Measurements from ENCODE around the gene MYCBPAP. TPM values are rescaled to one million over a fixed set of nuclear protein-coding genes. Genes with fewer than 3 reads are reported as not detected.
A peak's percentile ranks its signal among the peaks of the same experiment; 100 is the strongest.

Gene MYCBPAP
- polyA plus RNA-seq, 6 donors from 2014 or later, result 0.14 to 0.75 (median 0.47) TPM; not detected in 3

DNA sequence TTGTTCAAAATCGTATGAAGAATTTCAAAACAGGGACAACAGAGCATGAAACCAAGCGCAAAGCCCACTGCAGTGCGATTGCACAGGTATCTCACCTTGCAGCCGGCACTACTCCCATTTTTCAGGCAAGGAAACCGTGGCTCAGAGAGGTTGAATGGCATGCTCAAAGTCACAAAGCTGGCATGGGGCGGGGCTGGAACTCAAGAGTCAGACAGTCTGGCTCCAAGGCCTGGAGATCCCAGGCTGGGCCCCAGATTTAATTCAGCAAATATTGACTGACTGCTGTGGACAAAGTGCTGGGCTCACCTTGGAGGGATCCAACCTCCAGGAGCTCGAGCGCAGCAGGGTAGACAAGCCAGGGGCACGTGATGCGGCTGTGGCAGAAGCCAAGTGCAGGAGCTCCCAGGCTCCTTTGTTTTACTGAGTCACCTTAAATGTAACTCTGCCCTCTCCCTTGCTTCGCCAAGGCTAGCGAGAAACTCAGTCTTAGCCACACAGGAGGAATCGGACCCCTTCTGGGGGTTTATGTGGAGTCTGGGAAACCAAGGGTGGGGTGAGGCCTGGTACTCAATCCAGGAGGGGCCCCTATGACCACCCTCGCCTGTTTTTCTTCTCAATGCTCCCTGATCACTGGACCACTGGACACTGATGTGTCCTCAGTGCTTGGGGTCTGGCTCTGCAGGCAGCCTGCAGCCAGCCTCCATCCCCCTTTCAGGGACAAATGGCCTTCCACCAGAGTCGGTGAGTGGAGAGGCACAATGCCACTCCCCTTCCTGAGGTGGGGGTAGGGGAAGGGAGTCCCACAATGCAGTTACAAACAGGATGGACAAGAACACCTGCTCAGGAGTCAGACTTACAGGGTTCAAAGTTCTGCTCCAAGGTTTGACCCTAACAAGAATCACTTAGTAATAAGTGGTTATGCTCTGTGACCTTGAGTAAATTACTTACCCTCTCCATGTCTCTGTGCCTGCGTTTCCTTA, 34.8 kb downstream of the MYCBPAP start:
- no peaks in the 10 kb centered on the region for H3K9me3 Mint-ChIP-seq
- ATAC-seq (ENCODE audit: low read depth in 2 of 2) (no peak), DNase-seq (no peak)
- H3K4me3 Mint-ChIP-seq, result peak overlapping the region in 7 of 8 donors; percentile 83 to 94 (median 85)
- H3K27me3 Mint-ChIP-seq, result peaks cover 0 to 30% (median 18%) of the 10 kb centered on the region in 3 donors
- H3K4me1 Mint-ChIP-seq, result peaks cover 20 to 35% (median 25%) of the 10 kb centered on the region in 3 donors
- H3K27ac Mint-ChIP-seq, result peak overlapping the region in 1 of 6 donors; percentile 32
- H3K36me3 Mint-ChIP-seq, result peaks cover 0 to 3% of the 10 kb centered on the region in 2 donors

DNA sequence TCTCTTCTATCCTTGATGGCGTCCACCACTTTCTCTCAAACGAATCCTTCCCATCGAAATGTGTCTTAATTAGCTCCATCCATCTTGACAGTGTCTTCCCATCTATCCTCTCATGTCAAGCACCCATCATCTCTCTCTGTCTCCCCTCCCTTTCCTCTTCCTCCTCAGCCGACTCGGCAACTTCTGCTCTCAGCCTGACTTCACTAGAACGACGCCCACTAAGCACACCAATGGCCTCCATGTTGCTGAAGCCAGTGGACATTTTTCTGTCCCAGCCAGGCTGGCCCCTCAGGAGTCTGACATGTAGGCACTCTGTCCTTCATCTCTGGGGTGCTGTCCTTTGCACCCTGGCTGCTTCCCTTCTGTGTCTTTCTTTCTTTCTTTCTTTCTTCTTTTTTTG, 36.3 kb downstream of the MYCBPAP start:
- peaks cover 20 to 35% (median 25%) of the 10 kb centered on the region in 3 donors for H3K4me1 Mint-ChIP-seq
- H3K27me3 Mint-ChIP-seq, result peaks cover 0 to 30% (median 18%) of the 10 kb centered on the region in 3 donors
- ATAC-seq (ENCODE audit: low read depth in 2 of 2), result no peak
- H3K4me3 Mint-ChIP-seq, result peak overlapping the region in 3 of 8 donors; percentile 11 to 83 (median 37)
- no peaks in the 10 kb centered on the region for H3K9me3 Mint-ChIP-seq
- peak overlapping the region in 3 of 6 donors; percentile 16 to 89 (median 82) for H3K27ac Mint-ChIP-seq
- peaks cover 0 to 3% of the 10 kb centered on the region in 2 donors for H3K36me3 Mint-ChIP-seq
- no peak for DNase-seq

- H3K36me3 Mint-ChIP-seq, result peaks cover 0 to 3% of the 10 kb centered on the region in 2 donors
- peaks cover 20 to 35% (median 25%) of the 10 kb centered on the region in 3 donors for H3K4me1 Mint-ChIP-seq
- ATAC-seq (ENCODE audit: low read depth in 2 of 2), result no peak
- H3K27ac Mint-ChIP-seq, result peak overlapping the region in 1 of 6 donors; percentile 72
- DNase-seq, result no peak
- H3K9me3 Mint-ChIP-seq, result no peaks in the 10 kb centered on the region
- H3K27me3 Mint-ChIP-seq, result peaks cover 0 to 30% (median 18%) of the 10 kb centered on the region in 3 donors
- peak overlapping the region in 3 of 8 donors; percentile 30 to 85 (median 66) for H3K4me3 Mint-ChIP-seq
Observed at GRCh38 chr17:50545311-50545710, 37.1 kb downstream of the MYCBPAP start.

- ATAC-seq (ENCODE audit: low read depth in 2 of 2) (no peak), DNase-seq (no peak)
- Mint-ChIP-seq H3K27me3 (peaks cover 0 to 30% (median 18%) of the 10 kb centered on the region in 3 donors), H3K36me3 (peaks cover 0 to 3% of the 10 kb centered on the region in 2 donors), H3K9me3 (no peaks in the 10 kb centered on the region), H3K27ac (peak overlapping the region in 2 of 6 donors; percentile 20 to 24), H3K4me3 (peak overlapping the region; percentile 56 to 90 (median 78)), H3K4me1 (peaks cover 17 to 29% (median 22%) of the 10 kb centered on the region in 3 donors)
Observed at GRCh38 chr17:50546701-50547034, 38.4 kb downstream of the MYCBPAP start.

- peak within 1 kb of the TSS in 3 of 6 donors; percentile 24 to 85 (median 78) for H3K27ac Mint-ChIP-seq
- no peaks in the 10 kb centered on the region for H3K9me3 Mint-ChIP-seq
- DNase-seq (peak; percentile 84), ATAC-seq (ENCODE audit: low read depth in 2 of 2) (peak; percentile 73 to 78)
- H3K36me3 Mint-ChIP-seq, result peaks cover 0 to 3% of the 10 kb centered on the region in 2 donors
- H3K4me1 Mint-ChIP-seq, result peaks cover 16 to 27% (median 19%) of the 10 kb centered on the region in 3 donors
- H3K27me3 Mint-ChIP-seq, result peaks cover 0 to 30% (median 18%) of the 10 kb centered on the region in 3 donors
- peak within 1 kb of the TSS; percentile 67 to 90 (median 84) for H3K4me3 Mint-ChIP-seq
Observed at GRCh38 chr17:50547035-50547735, 38.9 kb downstream of the MYCBPAP start, which contains the start of gene SPATA20. Gene SPATA20, plus strand, starts transcription at chr17:50547174. Its CDS starts 35 bp downstream, at chr17:50547209.

DNA sequence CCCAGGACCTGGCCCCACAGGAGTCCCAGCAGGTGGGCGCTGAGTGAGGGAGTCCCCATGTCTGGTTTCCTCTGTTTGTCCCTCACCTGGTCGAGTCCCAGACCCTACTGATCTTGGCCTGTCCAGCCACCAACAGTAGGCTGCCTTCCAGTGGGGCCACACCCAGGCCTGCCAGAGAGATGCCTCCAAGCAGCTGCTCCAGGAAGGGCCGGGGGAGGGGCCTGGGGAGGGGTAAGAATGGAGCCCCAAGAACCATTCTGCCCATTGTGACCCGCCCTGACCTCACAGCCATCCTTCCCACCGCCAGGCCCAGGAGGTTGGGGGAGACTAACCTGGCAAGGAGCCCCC, 39.5 kb downstream of the MYCBPAP start:
- peak overlapping the region; percentile 67 to 90 (median 84) for H3K4me3 Mint-ChIP-seq
- DNase-seq (no peak), ATAC-seq (ENCODE audit: low read depth in 2 of 2) (no peak)
- no peaks in the 10 kb centered on the region for H3K9me3 Mint-ChIP-seq
- H3K27me3 Mint-ChIP-seq, result peaks cover 0 to 30% (median 18%) of the 10 kb centered on the region in 3 donors
- peaks cover 11 to 22% (median 19%) of the 10 kb centered on the region in 3 donors for H3K4me1 Mint-ChIP-seq
- peaks cover 0 to 3% of the 10 kb centered on the region in 2 donors for H3K36me3 Mint-ChIP-seq
- H3K27ac Mint-ChIP-seq, result peak overlapping the region in 1 of 6 donors; percentile 85

- H3K4me1 Mint-ChIP-seq, result peaks cover 11 to 20% (median 19%) of the 10 kb centered on the region in 3 donors
- H3K27ac Mint-ChIP-seq, result no peak overlapping the region
- H3K36me3 Mint-ChIP-seq, result peaks cover 0 to 3% of the 10 kb centered on the region in 2 donors
- ATAC-seq (ENCODE audit: low read depth in 2 of 2) (no peak), DNase-seq (no peak)
- peak overlapping the region in 1 of 8 donors; percentile 9 for H3K4me3 Mint-ChIP-seq
- peaks cover 0 to 37% (median 17%) of the 10 kb centered on the region in 3 donors for H3K27me3 Mint-ChIP-seq
- no peaks in the 10 kb centered on the region for H3K9me3 Mint-ChIP-seq
Observed at GRCh38 chr17:50548831-50549230, 40.6 kb downstream of the MYCBPAP start.

DNA sequence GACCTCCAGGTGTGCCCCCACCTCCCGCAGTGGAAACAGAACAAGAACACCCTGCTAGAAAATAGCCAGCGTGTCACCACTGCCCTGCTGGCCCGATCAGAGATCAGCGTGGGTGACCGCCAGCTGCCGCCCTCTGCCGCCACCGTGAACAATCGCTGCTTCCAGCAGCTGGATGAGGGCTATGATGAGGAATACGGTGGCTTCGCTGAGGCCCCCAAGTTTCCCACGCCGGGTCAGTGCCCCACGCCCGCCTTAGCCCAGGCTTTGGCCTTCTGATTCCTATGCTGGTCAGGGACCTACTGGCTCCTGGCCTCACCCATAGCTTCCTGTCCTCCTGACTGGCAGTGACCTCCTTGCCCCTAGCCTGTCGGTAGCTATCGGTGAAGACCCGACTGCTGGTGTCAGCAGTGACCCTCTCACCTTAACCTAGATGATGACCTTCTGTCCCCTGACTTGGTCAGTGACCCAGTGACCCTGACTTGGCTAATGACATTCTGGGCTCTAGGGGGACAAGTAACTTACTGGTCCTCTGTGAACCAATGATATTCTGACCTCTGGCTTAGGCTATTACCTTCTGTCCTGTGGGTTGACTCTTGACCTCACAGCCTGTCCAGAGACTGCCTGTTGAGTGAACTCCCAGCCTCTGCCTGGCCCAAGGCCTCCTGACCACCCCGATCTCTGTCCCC, 41.2 kb downstream of the MYCBPAP start:
- H3K4me3 Mint-ChIP-seq, result peak overlapping the region in 1 of 8 donors; percentile 73
- H3K36me3 Mint-ChIP-seq, result no peaks in the 10 kb centered on the region
- H3K4me1 Mint-ChIP-seq, result peaks cover 11 to 19% (median 16%) of the 10 kb centered on the region in 3 donors
- peak overlapping the region in 1 of 6 donors; percentile 69 for H3K27ac Mint-ChIP-seq
- no peak for ATAC-seq (ENCODE audit: low read depth in 2 of 2)
- peaks cover 0 to 33% (median 12%) of the 10 kb centered on the region in 3 donors for H3K27me3 Mint-ChIP-seq
- DNase-seq, result no peak
- H3K9me3 Mint-ChIP-seq, result no peaks in the 10 kb centered on the region

- DNase-seq (no peak), ATAC-seq (ENCODE audit: low read depth in 2 of 2) (no peak)
- no peaks in the 10 kb centered on the region for H3K36me3 Mint-ChIP-seq
- H3K9me3 Mint-ChIP-seq, result no peaks in the 10 kb centered on the region
- peaks cover 11 to 19% (median 15%) of the 10 kb centered on the region in 3 donors for H3K4me1 Mint-ChIP-seq
- H3K27ac Mint-ChIP-seq, result no peak overlapping the region
- H3K27me3 Mint-ChIP-seq, result peaks cover 4 to 33% (median 7%) of the 10 kb centered on the region in 3 donors
- peak overlapping the region in 1 of 8 donors; percentile 73 for H3K4me3 Mint-ChIP-seq
Observed at GRCh38 chr17:50549969-50550368, 41.7 kb downstream of the MYCBPAP start.

- Mint-ChIP-seq H3K27ac (peak overlapping the region in 1 of 6 donors; percentile 84), H3K36me3 (no peaks in the 10 kb centered on the region), H3K4me3 (peak overlapping the region in 1 of 8 donors; percentile 31), H3K9me3 (no peaks in the 10 kb centered on the region), H3K4me1 (peaks cover 11 to 19% (median 13%) of the 10 kb centered on the region in 3 donors), H3K27me3 (peaks cover 4 to 27% (median 6%) of the 10 kb centered on the region in 3 donors)
- DNase-seq, result no peak
- ATAC-seq (ENCODE audit: low read depth in 2 of 2), result no peak
Observed at GRCh38 chr17:50550661-50551432, 42.6 kb downstream of the MYCBPAP start.

GRCh38 chr17:50551433-50551815, 43.2 kb downstream of the MYCBPAP start:
- Mint-ChIP-seq H3K4me3 (peak overlapping the region in 1 of 8 donors; percentile 31), H3K27me3 (peaks cover 4 to 23% (median 9%) of the 10 kb centered on the region in 3 donors), H3K27ac (peak overlapping the region in 1 of 6 donors; percentile 21), H3K9me3 (no peaks in the 10 kb centered on the region), H3K36me3 (no peaks in the 10 kb centered on the region), H3K4me1 (peaks cover 7 to 16% (median 9%) of the 10 kb centered on the region in 3 donors)
- DNase-seq (no peak), ATAC-seq (ENCODE audit: low read depth in 2 of 2) (no peak)

GRCh38 chr17:50551884-50552283, 43.6 kb downstream of the MYCBPAP start:
- H3K4me1 Mint-ChIP-seq, result peaks cover 4 to 12% (median 5%) of the 10 kb centered on the region in 3 donors
- no peaks in the 10 kb centered on the region for H3K36me3 Mint-ChIP-seq
- H3K4me3 Mint-ChIP-seq, result no peak overlapping the region
- ATAC-seq (ENCODE audit: low read depth in 2 of 2) (no peak), DNase-seq (no peak)
- peaks cover 4 to 25% (median 13%) of the 10 kb centered on the region in 3 donors for H3K27me3 Mint-ChIP-seq
- H3K27ac Mint-ChIP-seq, result peak overlapping the region in 1 of 6 donors; percentile 29
- no peaks in the 10 kb centered on the region for H3K9me3 Mint-ChIP-seq
